ENCODE data around the gene HOXC13.

- TF ChIP-seq, protein P1, sequence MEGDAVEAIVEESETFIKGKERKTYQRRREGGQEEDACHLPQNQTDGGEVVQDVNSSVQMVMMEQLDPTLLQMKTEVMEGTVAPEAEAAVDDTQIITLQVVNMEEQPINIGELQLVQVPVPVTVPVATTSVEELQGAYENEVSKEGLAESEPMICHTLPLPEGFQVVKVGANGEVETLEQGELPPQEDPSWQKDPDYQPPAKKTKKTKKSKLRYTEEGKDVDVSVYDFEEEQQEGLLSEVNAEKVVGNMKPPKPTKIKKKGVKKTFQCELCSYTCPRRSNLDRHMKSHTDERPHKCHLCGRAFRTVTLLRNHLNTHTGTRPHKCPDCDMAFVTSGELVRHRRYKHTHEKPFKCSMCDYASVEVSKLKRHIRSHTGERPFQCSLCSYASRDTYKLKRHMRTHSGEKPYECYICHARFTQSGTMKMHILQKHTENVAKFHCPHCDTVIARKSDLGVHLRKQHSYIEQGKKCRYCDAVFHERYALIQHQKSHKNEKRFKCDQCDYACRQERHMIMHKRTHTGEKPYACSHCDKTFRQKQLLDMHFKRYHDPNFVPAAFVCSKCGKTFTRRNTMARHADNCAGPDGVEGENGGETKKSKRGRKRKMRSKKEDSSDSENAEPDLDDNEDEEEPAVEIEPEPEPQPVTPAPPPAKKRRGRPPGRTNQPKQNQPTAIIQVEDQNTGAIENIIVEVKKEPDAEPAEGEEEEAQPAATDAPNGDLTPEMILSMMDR (IDR thresholded peaks at IDR 0.05; ENCODE audit: insufficient read depth, low read depth, low read length): no peak
- TF ChIP-seq EZH2 (IDR thresholded peaks at IDR 0.05; ENCODE audit: insufficient read depth, low read length): no peak
Measured at GRCh38 chr12:53980104-53980801, 41.6 kb downstream of the HOXC13 start.
